Measurements from ENCODE around the gene GCA. TPM values are rescaled to one million over a fixed set of nuclear protein-coding genes. Genes with fewer than 3 reads are reported as not detected.

Gene GCA
- total and polyA plus RNA-seq, 2 donors from 2014 or later: 25.3 to 45.6 TPM

DNA sequence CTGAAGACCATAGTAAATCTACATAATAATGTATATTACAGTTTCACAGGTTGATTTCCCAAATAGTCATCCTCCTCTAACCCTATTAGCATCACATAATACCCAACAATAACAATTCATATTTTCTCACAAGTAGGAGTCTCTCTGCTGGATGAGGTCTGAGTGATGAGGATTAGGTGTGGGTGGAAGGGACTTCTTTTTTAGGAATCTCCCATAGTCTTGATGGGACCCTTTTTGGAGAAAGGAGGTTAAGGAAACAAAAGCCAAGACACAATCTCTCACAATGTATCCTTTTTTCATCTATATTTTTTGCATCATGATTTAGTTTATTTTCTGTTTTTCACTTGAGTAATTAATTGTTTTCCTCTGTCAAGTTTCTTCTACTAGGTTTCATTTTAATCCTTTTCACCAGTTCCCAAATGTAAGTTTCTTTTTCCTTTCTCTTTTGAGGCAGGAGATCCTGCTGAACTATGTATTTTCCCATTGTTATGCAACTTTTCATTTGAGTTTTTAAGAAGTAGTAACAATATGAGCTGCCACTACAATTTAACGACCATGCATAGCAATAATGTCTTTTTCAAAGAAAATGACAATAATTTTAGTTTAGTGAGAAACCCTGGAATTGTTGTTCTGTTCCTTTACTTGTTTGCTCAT is 22.9 kb upstream of the GCA start:
- Histone ChIP-seq H3K27ac (ENCODE audit: low read depth in 2 of 2, low read length in 2 of 2) (no peak overlapping the region), H3K36me3 (ENCODE audit: control insufficient read depth in 2 of 3, insufficient read depth in 3 of 3, low read length in 3 of 3) (no peaks in the 10 kb centered on the region)
- no peak for FAIRE-seq

DNA sequence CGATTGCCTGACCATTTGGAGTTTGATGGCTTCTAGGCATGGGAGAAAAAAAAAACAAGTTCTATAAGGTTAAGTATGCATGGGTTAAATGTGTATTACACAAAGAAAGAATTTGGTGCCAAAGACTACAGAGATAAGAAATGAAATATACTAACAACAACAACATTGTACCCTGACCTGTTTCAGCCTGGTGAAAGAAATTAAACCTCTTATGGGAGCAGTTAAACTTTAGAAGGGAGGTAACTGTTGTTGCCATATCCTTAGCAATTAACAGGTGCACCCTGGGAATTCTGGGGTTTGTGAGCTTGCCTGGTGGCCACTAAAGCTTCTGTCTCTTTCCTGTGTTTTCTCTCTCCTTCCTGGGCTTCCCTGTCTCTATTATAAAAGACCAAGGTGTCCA is 19.0 kb upstream of the GCA start:
- intact Hi-C loops (cut with DNase I): no loop called here
- no peak for DNase-seq
- no peak overlapping the region for H3K27ac ChIP-seq (ENCODE audit: low read depth in 2 of 2, low read length in 2 of 2)
- H3K36me3 ChIP-seq (ENCODE audit: control insufficient read depth in 2 of 3, insufficient read depth in 3 of 3, low read length in 3 of 3): no peaks in the 10 kb centered on the region
- no peaks in the 10 kb centered on the region for H3K4me1 ChIP-seq (ENCODE audit: control insufficient read depth in 2 of 3, insufficient read depth in 2 of 3, low read depth in 1 of 3, low read length in 3 of 3)
- no peak overlapping the region for H3K9ac ChIP-seq (ENCODE audit: low read length in 3 of 3)
- no peaks in the 10 kb centered on the region for H3K9me3 ChIP-seq (ENCODE audit: control insufficient read depth in 2 of 3, insufficient read depth in 1 of 3, low read length in 3 of 3)
- H3K27me3 ChIP-seq (ENCODE audit: control insufficient read depth, insufficient read depth, low read length): no peaks in the 10 kb centered on the region
- no peak for FAIRE-seq
- TF ChIP-seq, protein P1, sequence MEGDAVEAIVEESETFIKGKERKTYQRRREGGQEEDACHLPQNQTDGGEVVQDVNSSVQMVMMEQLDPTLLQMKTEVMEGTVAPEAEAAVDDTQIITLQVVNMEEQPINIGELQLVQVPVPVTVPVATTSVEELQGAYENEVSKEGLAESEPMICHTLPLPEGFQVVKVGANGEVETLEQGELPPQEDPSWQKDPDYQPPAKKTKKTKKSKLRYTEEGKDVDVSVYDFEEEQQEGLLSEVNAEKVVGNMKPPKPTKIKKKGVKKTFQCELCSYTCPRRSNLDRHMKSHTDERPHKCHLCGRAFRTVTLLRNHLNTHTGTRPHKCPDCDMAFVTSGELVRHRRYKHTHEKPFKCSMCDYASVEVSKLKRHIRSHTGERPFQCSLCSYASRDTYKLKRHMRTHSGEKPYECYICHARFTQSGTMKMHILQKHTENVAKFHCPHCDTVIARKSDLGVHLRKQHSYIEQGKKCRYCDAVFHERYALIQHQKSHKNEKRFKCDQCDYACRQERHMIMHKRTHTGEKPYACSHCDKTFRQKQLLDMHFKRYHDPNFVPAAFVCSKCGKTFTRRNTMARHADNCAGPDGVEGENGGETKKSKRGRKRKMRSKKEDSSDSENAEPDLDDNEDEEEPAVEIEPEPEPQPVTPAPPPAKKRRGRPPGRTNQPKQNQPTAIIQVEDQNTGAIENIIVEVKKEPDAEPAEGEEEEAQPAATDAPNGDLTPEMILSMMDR (IDR thresholded peaks at IDR 0.05; ENCODE audit: borderline replicate concordance, extremely low read depth, insufficient read depth): no peak
- no peak overlapping the region for H3K4me3 ChIP-seq (ENCODE audit: low read length in 3 of 3)

More for the DNA sequence above, 22.9 kb upstream of the GCA start:
- no peak overlapping the region for H3K4me3 ChIP-seq (ENCODE audit: low read length in 3 of 3)
- TF ChIP-seq, protein P1 (IDR thresholded peaks at IDR 0.05; ENCODE audit: borderline replicate concordance, extremely low read depth, insufficient read depth): no peak
- DNase-seq: no peak
- H3K9me3 ChIP-seq (ENCODE audit: control insufficient read depth in 2 of 3, insufficient read depth in 1 of 3, low read length in 3 of 3): no peaks in the 10 kb centered on the region
- no peak overlapping the region for H3K9ac ChIP-seq (ENCODE audit: low read length in 3 of 3)
- H3K4me1 ChIP-seq (ENCODE audit: control insufficient read depth in 2 of 3, insufficient read depth in 2 of 3, low read depth in 1 of 3, low read length in 3 of 3): peaks cover 0 to 9% (median 7%) of the 10 kb centered on the region in 3 donors
- no peaks in the 10 kb centered on the region for H3K27me3 ChIP-seq (ENCODE audit: control insufficient read depth, insufficient read depth, low read length)
- intact Hi-C loops (cut with DNase I): no loop called here

DNA sequence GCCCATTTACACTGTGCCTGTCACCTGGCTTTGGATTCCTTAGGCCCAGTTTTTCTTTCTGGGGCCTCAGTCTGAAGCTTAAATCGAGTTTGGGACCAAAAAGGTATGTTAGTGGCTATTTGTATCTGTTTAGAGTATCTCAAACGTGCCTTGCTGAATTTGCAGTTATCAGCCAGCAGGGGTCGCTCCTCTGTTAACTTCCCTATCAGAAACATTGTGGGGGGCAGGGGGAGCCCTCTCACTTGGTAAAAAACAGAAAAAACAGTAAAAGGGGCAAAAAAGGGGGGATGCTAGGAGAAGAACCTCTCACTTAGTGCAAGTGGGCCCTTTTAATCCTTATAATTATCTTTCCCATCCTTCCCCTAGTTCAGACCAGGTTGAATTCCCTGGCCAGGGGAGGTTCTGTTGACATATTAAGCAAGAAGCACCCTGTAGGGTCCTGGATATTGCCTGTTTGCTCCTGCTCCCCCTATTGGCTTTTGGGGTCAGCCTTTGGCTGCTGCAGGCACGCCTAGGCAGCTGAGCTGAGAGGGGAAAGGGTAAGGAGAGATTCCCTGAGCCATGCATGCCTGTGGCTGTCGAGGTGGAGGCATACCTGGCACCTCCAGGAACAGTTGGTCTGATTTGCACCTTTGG is 16.7 kb upstream of the GCA start:
- no peak for FAIRE-seq
- no peak overlapping the region for H3K27ac ChIP-seq (ENCODE audit: low read depth in 2 of 2, low read length in 2 of 2)
- H3K9me3 ChIP-seq (ENCODE audit: control insufficient read depth in 2 of 3, insufficient read depth in 1 of 3, low read length in 3 of 3): no peaks in the 10 kb centered on the region
- no peaks in the 10 kb centered on the region for H3K36me3 ChIP-seq (ENCODE audit: control insufficient read depth in 2 of 3, insufficient read depth in 3 of 3, low read length in 3 of 3)
- TF ChIP-seq, protein P1 (IDR thresholded peaks at IDR 0.05; ENCODE audit: borderline replicate concordance, extremely low read depth, insufficient read depth): peak; percentile 16
- intact Hi-C loops (cut with DNase I): no loop called here
- DNase-seq: no peak
- H3K9ac ChIP-seq (ENCODE audit: low read length in 3 of 3): no peak overlapping the region
- no peaks in the 10 kb centered on the region for H3K4me1 ChIP-seq (ENCODE audit: control insufficient read depth in 2 of 3, insufficient read depth in 2 of 3, low read depth in 1 of 3, low read length in 3 of 3)
- H3K27me3 ChIP-seq (ENCODE audit: control insufficient read depth, insufficient read depth, low read length): no peaks in the 10 kb centered on the region
- H3K4me3 ChIP-seq (ENCODE audit: low read length in 3 of 3): no peak overlapping the region

Data from kidney (tissue), 14 donors.